ENCODE data around the gene HNRNPD. TPM values are rescaled to one million over a fixed set of nuclear protein-coding genes. Genes with fewer than 3 reads are reported as not detected.
"Not testable (repeated sequence)": the region's sequence is repeated elsewhere in the genome, so short reads cannot be mapped to it uniquely, and the experiment has no call there.

The HNRNPD gene
- total RNA-seq, 1 donor from 2014 or later = 22.6 TPM

- H3K4me3 ChIP-seq (ENCODE audit: low read depth, low read length) = no peak overlapping the region
- TF ChIP-seq CTCF (IDR thresholded peaks at IDR 0.05; ENCODE audit: insufficient read depth, low read length, severe bottlenecking) = no peak
- DNase-seq (ENCODE audit: low read depth) = no peak
- FAIRE-seq = no peak
- H3K36me3 ChIP-seq (ENCODE audit: control insufficient read depth, insufficient read depth, low read length) = no peaks in the 10 kb centered on the region
- no peaks in the 10 kb centered on the region for H3K27me3 ChIP-seq (ENCODE audit: control insufficient read depth, insufficient read depth, low read length)
These were observed 14.6 kb upstream of the HNRNPD start for GRCh38 chr4:82388405-82388804.

GRCh38 chr4:82386312-82386711 lies 12.5 kb upstream of the HNRNPD start:
- not testable (repeated sequence) for H3K4me3 ChIP-seq (ENCODE audit: low read depth, low read length); FAIRE-seq; H3K27me3 ChIP-seq (ENCODE audit: control insufficient read depth, insufficient read depth, low read length); DNase-seq (ENCODE audit: low read depth); H3K36me3 ChIP-seq (ENCODE audit: control insufficient read depth, insufficient read depth, low read length)

- Histone ChIP-seq H3K36me3 (ENCODE audit: control insufficient read depth, insufficient read depth, low read length) (no peaks in the 10 kb centered on the region), H3K4me3 (ENCODE audit: low read depth, low read length) (no peak overlapping the region), H3K27me3 (ENCODE audit: control insufficient read depth, insufficient read depth, low read length) (no peaks in the 10 kb centered on the region)
- no peak for DNase-seq (ENCODE audit: low read depth)
- no peak for TF ChIP-seq CTCF (IDR thresholded peaks at IDR 0.05; ENCODE audit: insufficient read depth, low read length, severe bottlenecking)
- no peak for FAIRE-seq
These were observed 9.0 kb upstream of the HNRNPD start for GRCh38 chr4:82382751-82383150.

- Histone ChIP-seq H3K4me3 (ENCODE audit: low read depth, low read length) (no peak overlapping the region), H3K36me3 (ENCODE audit: control insufficient read depth, insufficient read depth, low read length) (no peaks in the 10 kb centered on the region), H3K27me3 (ENCODE audit: control insufficient read depth, insufficient read depth, low read length) (no peaks in the 10 kb centered on the region)
- no peak for DNase-seq (ENCODE audit: low read depth)
- FAIRE-seq = no peak
- no peak for TF ChIP-seq CTCF (IDR thresholded peaks at IDR 0.05; ENCODE audit: insufficient read depth, low read length, severe bottlenecking)
These were observed 8.0 kb upstream of the HNRNPD start for GRCh38 chr4:82381661-82382296.

GRCh38 chr4:82381235-82381634 lies 7.4 kb upstream of the HNRNPD start:
- Histone ChIP-seq H3K36me3 (ENCODE audit: control insufficient read depth, insufficient read depth, low read length) (no peaks in the 10 kb centered on the region), H3K27me3 (ENCODE audit: control insufficient read depth, insufficient read depth, low read length) (no peaks in the 10 kb centered on the region), H3K4me3 (ENCODE audit: low read depth, low read length) (no peak overlapping the region)
- DNase-seq (ENCODE audit: low read depth) = no peak
- no peak for FAIRE-seq
- no peak for TF ChIP-seq CTCF (IDR thresholded peaks at IDR 0.05; ENCODE audit: insufficient read depth, low read length, severe bottlenecking)

- FAIRE-seq = no peak
- Histone ChIP-seq H3K36me3 (ENCODE audit: control insufficient read depth, insufficient read depth, low read length) (no peaks in the 10 kb centered on the region), H3K27me3 (ENCODE audit: control insufficient read depth, insufficient read depth, low read length) (no peaks in the 10 kb centered on the region), H3K4me3 (ENCODE audit: low read depth, low read length) (no peak overlapping the region)
- no peak for TF ChIP-seq CTCF (IDR thresholded peaks at IDR 0.05; ENCODE audit: insufficient read depth, low read length, severe bottlenecking)
- DNase-seq (ENCODE audit: low read depth) = no peak
These were observed 7.0 kb upstream of the HNRNPD start for GRCh38 chr4:82380831-82381230.
